Measurements from ENCODE around the gene SF3B5.

GRCh38 chr6:144047688-144048087, 47.7 kb downstream of the SF3B5 start:
- TF ChIP-seq GTF2A2 (tag; IDR thresholded peaks at IDR 0.05) (no peak), ZC3H11A (IDR thresholded peaks at IDR 0.05; ENCODE audit: low read depth, low read length) (no peak), THAP7 (CRISPR knock-in tag; IDR thresholded peaks at IDR 0.05) (no peak), ATF6 (CRISPR knock-in tag; IDR thresholded peaks at IDR 0.05) (no peak), CTCF (IDR thresholded peaks at IDR 0.05 in 2 of 3, conservative IDR thresholded peaks at IDR 0.05 in 1 of 3; ENCODE audit: insufficient read depth in 2 of 3, low read depth in 1 of 3, low read length in 3 of 3) (no peak), CREB1 (IDR thresholded peaks at IDR 0.05) (no peak), CREB1 (CRISPR knock-in tag; IDR thresholded peaks at IDR 0.05) (no peak), ZNF512 (tag; IDR thresholded peaks at IDR 0.05) (no peak), FOSL1 (tag; conservative IDR thresholded peaks at IDR 0.05) (no peak)
